Epithelial cell of proximal tubule (primary cell): ENCODE results near the gene PLXNB2. TPM values are rescaled to one million over a fixed set of nuclear protein-coding genes. Genes with fewer than 3 reads are reported as not detected.

Source experiments
- DNase-seq: peaks from one replicate; pipeline ENCODE4 v3.0.0-alpha.2; 2011; ENCODE audit warnings: low read depth
- H3K4me3 ChIP-seq: 2 replicates; pipeline ENCODE4 v1.5.1; 2011; ENCODE audit warnings: low read depth, mild to moderate bottlenecking, low read length
- CTCF ChIP-seq: conservative IDR thresholded peaks from 2 replicates; pipeline ENCODE4 v1.5.1; 2012; ENCODE audit warnings: low read depth, mild to moderate bottlenecking, low read length
- total RNA-seq: library from RNA; depleted of rRNA; stranded (reverse); fragments of >200 nt; gene quantifications from 2 replicates; pipeline ENCODE4 v1.2.3, GENCODE V29; 2015

PLXNB2 gene
- total RNA-seq, 1 donor from 2014 or later: 177 TPM

GRCh38 chr22:50314081-50314454, 6.6 kb upstream of the PLXNB2 start:
- DNase-seq: no peak

GRCh38 chr22:50313600-50313999, 6.2 kb upstream of the PLXNB2 start:
- no peak overlapping the region for H3K4me3 ChIP-seq
- TF ChIP-seq CTCF: no peak
- DNase-seq: no peak

More at GRCh38 chr22:50314081-50314454, 6.6 kb upstream of the PLXNB2 start:
- peak overlapping the region; percentile 24 for H3K4me3 ChIP-seq
- no peak for TF ChIP-seq CTCF

- TF ChIP-seq CTCF: no peak
- H3K4me3 ChIP-seq: no peak overlapping the region
- DNase-seq: no peak
These were observed 5.6 kb upstream of the PLXNB2 start for GRCh38 chr22:50313021-50313420.

GRCh38 chr22:50312371-50312770, 4.9 kb upstream of the PLXNB2 start:
- no peak for TF ChIP-seq CTCF
- no peak for DNase-seq

GRCh38 chr22:50311606-50312351, 4.3 kb upstream of the PLXNB2 start:
- no peak for DNase-seq
- TF ChIP-seq CTCF: no peak
- no peak overlapping the region for H3K4me3 ChIP-seq

More at GRCh38 chr22:50312371-50312770, 4.9 kb upstream of the PLXNB2 start:
- H3K4me3 ChIP-seq: no peak overlapping the region

- TF ChIP-seq CTCF: no peak
- DNase-seq: no peak
- no peak overlapping the region for H3K4me3 ChIP-seq
These were observed 3.6 kb upstream of the PLXNB2 start for GRCh38 chr22:50310949-50311444.
